B cell (primary cell): ENCODE results near the gene NUP54.

Source experiments
- EZH2 ChIP-seq: IDR thresholded peaks from 2 replicates; pipeline ENCODE4 v1.6.1; 2012; ENCODE audit warnings: borderline replicate concordance, low read depth, mild to moderate bottlenecking, moderate library complexity, low read length; ENCODE audit not compliant: insufficient read depth, poor library complexity, severe bottlenecking
- TF ChIP-seq, protein P1 (sequence below): fragments of 200-600 bp; IDR thresholded peaks from one replicate; pipeline ENCODE4 v1.8.0; 2022; ENCODE audit warnings: antibody characterized with exemption, mild to moderate bottlenecking

DNA sequence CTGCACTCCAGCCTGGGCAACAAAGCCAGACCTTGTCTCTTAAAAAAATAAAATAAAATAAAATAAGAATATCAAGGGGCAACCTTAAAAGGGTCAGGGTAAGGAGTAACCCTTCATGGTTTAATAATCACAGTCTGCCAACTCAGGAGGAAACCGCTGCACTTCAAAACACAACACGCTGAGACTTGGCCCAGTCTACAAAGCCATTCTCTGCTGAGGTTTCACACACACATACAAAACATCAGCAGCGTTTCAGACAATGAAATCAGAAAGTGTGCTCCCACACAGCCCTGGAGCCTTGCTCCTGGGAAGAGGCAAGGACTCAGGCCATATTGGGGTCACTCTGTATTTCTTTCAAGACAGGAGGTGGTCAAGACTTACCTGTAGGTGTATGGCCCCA lies 47.1 kb upstream of the NUP54 start:
- TF ChIP-seq, protein P1, sequence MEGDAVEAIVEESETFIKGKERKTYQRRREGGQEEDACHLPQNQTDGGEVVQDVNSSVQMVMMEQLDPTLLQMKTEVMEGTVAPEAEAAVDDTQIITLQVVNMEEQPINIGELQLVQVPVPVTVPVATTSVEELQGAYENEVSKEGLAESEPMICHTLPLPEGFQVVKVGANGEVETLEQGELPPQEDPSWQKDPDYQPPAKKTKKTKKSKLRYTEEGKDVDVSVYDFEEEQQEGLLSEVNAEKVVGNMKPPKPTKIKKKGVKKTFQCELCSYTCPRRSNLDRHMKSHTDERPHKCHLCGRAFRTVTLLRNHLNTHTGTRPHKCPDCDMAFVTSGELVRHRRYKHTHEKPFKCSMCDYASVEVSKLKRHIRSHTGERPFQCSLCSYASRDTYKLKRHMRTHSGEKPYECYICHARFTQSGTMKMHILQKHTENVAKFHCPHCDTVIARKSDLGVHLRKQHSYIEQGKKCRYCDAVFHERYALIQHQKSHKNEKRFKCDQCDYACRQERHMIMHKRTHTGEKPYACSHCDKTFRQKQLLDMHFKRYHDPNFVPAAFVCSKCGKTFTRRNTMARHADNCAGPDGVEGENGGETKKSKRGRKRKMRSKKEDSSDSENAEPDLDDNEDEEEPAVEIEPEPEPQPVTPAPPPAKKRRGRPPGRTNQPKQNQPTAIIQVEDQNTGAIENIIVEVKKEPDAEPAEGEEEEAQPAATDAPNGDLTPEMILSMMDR, result no peak
- TF ChIP-seq EZH2, result no peak
